GM12878 (cell line): ENCODE results near the gene TAX1BP3.

Source experiments
- CTCF ChIP-seq, 3 experiments: IDR thresholded peaks in 2 of 3; conservative IDR thresholded peaks in 1 of 3; 2 replicates each; pipeline ENCODE4 v1.5.1; 2011; ENCODE audit warnings: low read depth in 3 of 3, low read length in 3 of 3, mild to moderate bottlenecking in 3 of 3, control low read depth in 2 of 3, moderate library complexity in 2 of 3, inconsistent platforms in 1 of 3, mixed read lengths in 1 of 3; ENCODE audit not compliant: control insufficient read depth in 2 of 3, insufficient read depth in 1 of 3; ENCODE audit errors: extremely low read depth in 1 of 3
- EZH2 ChIP-seq: IDR thresholded peaks from 2 replicates; pipeline ENCODE4 v1.6.1; 2012; ENCODE audit warnings: low read depth, mild to moderate bottlenecking, control low read depth, inconsistent platforms, low read length, borderline replicate concordance; ENCODE audit not compliant: control insufficient read depth
- POLR2A ChIP-seq: IDR thresholded peaks from 2 replicates; pipeline ENCODE4 v1.6.1; 2011; ENCODE audit warnings: low read depth, mild to moderate bottlenecking, low read length
- POLR2AphosphoS5 ChIP-seq: IDR thresholded peaks from 2 replicates; pipeline ENCODE4 v1.6.1; 2011; ENCODE audit warnings: mild to moderate bottlenecking, low read length, inconsistent platforms
- REST ChIP-seq: IDR thresholded peaks from 2 replicates; pipeline ENCODE4 v1.6.1; 2012; ENCODE audit warnings: mild to moderate bottlenecking, low read depth, low read length
- ZBTB33 ChIP-seq: fragments of 450-650 bp; IDR thresholded peaks from 2 replicates; pipeline ENCODE4 v1.6.1; 2017; ENCODE audit warnings: mild to moderate bottlenecking

GRCh38 chr17:3641014-3641413, 27.4 kb downstream of the TAX1BP3 start:
- TF ChIP-seq POLR2A (no peak), CTCF (IDR thresholded peaks at IDR 0.05 in 2 of 3, conservative IDR thresholded peaks at IDR 0.05 in 1 of 3; ENCODE audit: control insufficient read depth in 2 of 3, extremely low read depth in 1 of 3, insufficient read depth in 1 of 3, low read depth in 3 of 3, low read length in 3 of 3) (no peak), REST (no peak), POLR2AphosphoS5 (no peak), EZH2 (no peak), ZBTB33 (no peak)
